Gastroesophageal sphincter (tissue), 3 donors: ENCODE data around the gene COPB1.

ENCODE experiments used
- POLR2AphosphoS5 ChIP-seq: sonication (generic); formaldehyde crosslinking; IDR thresholded peaks from one replicate; pipeline ENCODE4 v1.6.1; 2017; ENCODE audit warnings: antibody characterized with exemption
- TF ChIP-seq, protein P1 (sequence below), 4 experiments: fragments of 200-600 bp in 2 of 4; fragments of 450-650 bp in 2 of 4; sonication (generic) in 1 of 4; IDR thresholded peaks; one replicate each; pipeline ENCODE4 v1.5.1; 2017 to 2019; ENCODE audit warnings: antibody characterized with exemption in 4 of 4, mild to moderate bottlenecking in 2 of 4, moderate library complexity in 2 of 4

DNA sequence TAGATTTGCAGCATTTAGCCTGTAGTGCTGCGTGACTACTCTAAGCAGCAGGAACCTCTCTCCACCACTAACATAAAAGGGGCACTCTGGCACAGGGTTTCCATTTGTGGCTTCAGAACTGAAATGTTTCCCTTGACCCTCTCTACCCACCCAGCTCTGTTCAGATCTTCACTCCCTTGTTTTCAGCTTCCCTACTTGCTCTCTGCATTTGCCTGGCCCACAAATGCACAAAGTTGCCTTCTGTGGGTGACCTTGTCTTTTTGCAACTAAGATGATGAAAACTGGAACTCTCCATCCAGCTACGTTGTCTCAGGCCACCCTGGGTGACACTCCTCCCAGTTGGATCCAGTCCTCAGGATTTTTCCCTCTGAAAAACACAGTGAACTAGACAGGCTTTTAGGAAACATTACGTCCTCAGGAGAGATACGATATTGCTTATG is 40.4 kb upstream of the COPB1 start:
- TF ChIP-seq, protein P1, sequence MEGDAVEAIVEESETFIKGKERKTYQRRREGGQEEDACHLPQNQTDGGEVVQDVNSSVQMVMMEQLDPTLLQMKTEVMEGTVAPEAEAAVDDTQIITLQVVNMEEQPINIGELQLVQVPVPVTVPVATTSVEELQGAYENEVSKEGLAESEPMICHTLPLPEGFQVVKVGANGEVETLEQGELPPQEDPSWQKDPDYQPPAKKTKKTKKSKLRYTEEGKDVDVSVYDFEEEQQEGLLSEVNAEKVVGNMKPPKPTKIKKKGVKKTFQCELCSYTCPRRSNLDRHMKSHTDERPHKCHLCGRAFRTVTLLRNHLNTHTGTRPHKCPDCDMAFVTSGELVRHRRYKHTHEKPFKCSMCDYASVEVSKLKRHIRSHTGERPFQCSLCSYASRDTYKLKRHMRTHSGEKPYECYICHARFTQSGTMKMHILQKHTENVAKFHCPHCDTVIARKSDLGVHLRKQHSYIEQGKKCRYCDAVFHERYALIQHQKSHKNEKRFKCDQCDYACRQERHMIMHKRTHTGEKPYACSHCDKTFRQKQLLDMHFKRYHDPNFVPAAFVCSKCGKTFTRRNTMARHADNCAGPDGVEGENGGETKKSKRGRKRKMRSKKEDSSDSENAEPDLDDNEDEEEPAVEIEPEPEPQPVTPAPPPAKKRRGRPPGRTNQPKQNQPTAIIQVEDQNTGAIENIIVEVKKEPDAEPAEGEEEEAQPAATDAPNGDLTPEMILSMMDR (IDR thresholded peaks at IDR 0.05): no peak
- TF ChIP-seq POLR2AphosphoS5: no peak
